Lung (tissue), 12 donors: ENCODE results near the gene RIMKLB. TPM values are rescaled to one million over a fixed set of nuclear protein-coding genes. Genes with fewer than 3 reads are reported as not detected.

Source experiments
- ATAC-seq: fragments of 200-7000 bp; cut with Tn5 transposase; one replicate; pipeline ENCODE4 v1.9.1; 2020; ENCODE audit warnings: moderate number of reproducible peaks; ENCODE audit not compliant: insufficient read depth, low FRiP score
- DNase-seq, 3 donors: peaks; one replicate each; pipeline ENCODE4 v3.0.0-alpha.2; 2013 to 2017
- H3K27ac ChIP-seq, 2 donors: one replicate each; pipeline ENCODE4 v1.5.1; 2013; ENCODE audit warnings: mild to moderate bottlenecking in 2 of 2, moderate library complexity in 2 of 2, control low read depth in 1 of 2, inconsistent platforms in 1 of 2, low read depth in 1 of 2, low read length in 1 of 2
- H3K27me3 ChIP-seq, 3 donors: one replicate each; pipeline ENCODE4 v1.5.1; 2013; ENCODE audit warnings: low read length in 2 of 3; ENCODE audit not compliant: control insufficient read depth in 3 of 3, insufficient read depth in 3 of 3
- H3K36me3 ChIP-seq, 4 donors: one replicate each; pipeline ENCODE4 v1.5.1; 2013; ENCODE audit warnings: low read length in 4 of 4, mild to moderate bottlenecking in 1 of 4, moderate library complexity in 1 of 4; ENCODE audit not compliant: control insufficient read depth in 4 of 4, insufficient read depth in 4 of 4
- H3K4me1 ChIP-seq, 5 donors: one replicate each; pipeline ENCODE4 v1.5.1; 2013; ENCODE audit warnings: low read length in 5 of 5, mild to moderate bottlenecking in 2 of 5, moderate library complexity in 1 of 5; ENCODE audit not compliant: control insufficient read depth in 5 of 5, insufficient read depth in 5 of 5
- H3K4me3 ChIP-seq: one replicate; pipeline ENCODE4 v1.5.1; 2013; ENCODE audit warnings: mild to moderate bottlenecking, control low read depth, moderate library complexity
- H3K9ac ChIP-seq, 2 donors: one replicate each; pipeline ENCODE4 v1.5.1; 2013; ENCODE audit warnings: low read length in 2 of 2, control low read depth in 1 of 2; ENCODE audit not compliant: insufficient read depth in 1 of 2
- H3K9me3 ChIP-seq, 4 donors: one replicate each; pipeline ENCODE4 v1.5.1; 2013; ENCODE audit warnings: low read length in 3 of 4, mild to moderate bottlenecking in 1 of 4, moderate library complexity in 1 of 4; ENCODE audit not compliant: control insufficient read depth in 4 of 4, insufficient read depth in 3 of 4
- CTCF ChIP-seq: IDR thresholded peaks from 2 replicates; pipeline ENCODE4 v1.5.1; 2012; ENCODE audit warnings: mild to moderate bottlenecking; ENCODE audit errors: control extremely low read depth, extremely low read depth
- WGBS, 2 donors: extraction: QIAGEN DNeasy Blood & Tissue Kit; methylation state at CpG; one replicate each; pipeline ENCODE4 v1.1.7; 2013; 5-methylcytosine and 5-hydroxymethylcytosine counted together
- polyA plus RNA-seq, 2 donors: library from polyadenylated mRNA; stranded (reverse); fragments of 200-250 nt; gene quantifications; one replicate each; pipeline ENCODE4 v1.2.1, GENCODE V29; 2013
- total RNA-seq, 2 donors: library from RNA; depleted of rRNA in 1 of 2; stranded (reverse); fragments of >200 nt in 1 of 2; gene quantifications; one replicate each; pipeline ENCODE4 v1.2.1, GENCODE V29; 2014 to 2021
- donor health status: control.
- donor health status: control.
- donor health status: Bipolar disorder and iron deficiency.
- donor health status: healthy.
- donor health status: DM: yes; HTN: yes; CAD: no.

RIMKLB gene
- total and polyA plus RNA-seq, 4 donors: 19.9 to 95.1 (median 35.7) TPM

DNA sequence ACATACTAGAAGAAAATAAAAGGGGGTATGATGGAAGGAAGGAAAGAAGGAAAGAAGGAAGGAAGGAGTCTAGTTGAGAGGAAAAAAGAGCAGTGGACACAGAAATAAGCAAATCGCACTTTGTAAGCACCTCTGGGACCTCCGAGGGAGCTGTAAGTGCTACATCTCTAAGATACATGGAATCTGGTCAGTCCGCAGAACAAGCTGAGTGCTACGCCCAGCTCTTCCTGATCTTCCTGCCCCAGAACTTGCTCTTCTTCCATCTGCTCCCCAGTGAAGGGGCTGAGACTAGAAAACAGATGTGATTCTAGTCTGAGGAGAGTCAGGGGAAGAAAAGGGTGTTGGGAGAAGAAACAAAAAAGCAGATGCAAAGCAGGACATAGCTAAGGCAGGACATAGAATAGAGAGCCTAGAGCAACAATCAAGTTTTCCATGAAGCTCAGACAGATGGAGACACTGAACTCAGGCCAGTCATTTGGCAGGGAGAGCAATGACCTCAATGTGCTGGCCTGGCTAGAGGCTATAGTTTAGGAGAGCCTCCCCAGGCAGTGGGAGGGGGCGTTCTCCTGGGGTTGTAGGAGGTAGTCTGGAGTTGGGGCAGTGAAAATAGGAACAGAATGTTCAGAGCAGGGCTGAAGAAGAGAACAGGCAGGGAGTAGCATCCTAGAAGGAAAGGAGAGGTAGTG lies 33.4 kb upstream of the RIMKLB start:
- H3K4me1 ChIP-seq: no peaks in the 10 kb centered on the region
- no peaks in the 10 kb centered on the region for H3K27me3 ChIP-seq
- WGBS, 2 donors: 86 to 94% methylated on average over 5 of the region's 5 CpGs
- no peak overlapping the region for H3K9ac ChIP-seq
- no peaks in the 10 kb centered on the region for H3K36me3 ChIP-seq
- ATAC-seq (no peak), DNase-seq (no peak)
- peak overlapping the region in 1 of 2 donors; percentile 49 for H3K27ac ChIP-seq
- no peak overlapping the region for H3K4me3 ChIP-seq
- no peaks in the 10 kb centered on the region for H3K9me3 ChIP-seq
- TF ChIP-seq CTCF: no peak

DNA sequence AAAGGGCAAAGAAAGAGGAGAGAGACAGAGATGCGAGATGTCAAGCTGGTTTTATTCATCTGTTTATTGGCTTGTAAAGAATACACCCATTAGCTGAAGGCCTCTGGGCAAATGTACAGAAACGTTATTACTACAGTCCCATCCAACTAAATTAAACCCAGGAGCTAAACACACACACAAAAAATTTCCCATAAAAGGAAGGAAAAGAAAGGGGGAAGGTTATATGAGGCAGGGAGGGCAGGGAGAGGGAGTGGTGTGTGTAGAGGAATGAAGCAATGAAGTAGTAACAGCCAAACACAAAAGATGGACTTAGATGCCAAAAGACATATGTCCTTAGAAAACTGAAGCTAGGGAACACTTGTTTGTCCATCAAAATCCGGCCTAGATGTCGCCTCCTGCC lies 32.0 kb upstream of the RIMKLB start:
- Histone ChIP-seq H3K4me3 (no peak overlapping the region), H3K27ac (no peak overlapping the region), H3K36me3 (no peaks in the 10 kb centered on the region), H3K9ac (no peak overlapping the region), H3K9me3 (no peaks in the 10 kb centered on the region), H3K27me3 (no peaks in the 10 kb centered on the region), H3K4me1 (no peaks in the 10 kb centered on the region)
- no peak for TF ChIP-seq CTCF
- ATAC-seq: no peak
- DNase-seq: no peak
- 85 to 88% methylated on average over 4 of the region's 4 CpGs for WGBS, 2 donors

- DNase-seq: no peak
- Histone ChIP-seq H3K27me3 (no peaks in the 10 kb centered on the region), H3K27ac (no peak overlapping the region), H3K4me1 (no peaks in the 10 kb centered on the region), H3K9ac (no peak overlapping the region), H3K9me3 (no peaks in the 10 kb centered on the region), H3K4me3 (no peak overlapping the region), H3K36me3 (no peaks in the 10 kb centered on the region)
- WGBS, 2 donors: 55 to 72% methylated on average over 2 of the region's 2 CpGs
- no peak for ATAC-seq
- TF ChIP-seq CTCF: no peak
These were observed 30.5 kb upstream of the RIMKLB start for GRCh38 chr12:8667270-8667669.

DNA sequence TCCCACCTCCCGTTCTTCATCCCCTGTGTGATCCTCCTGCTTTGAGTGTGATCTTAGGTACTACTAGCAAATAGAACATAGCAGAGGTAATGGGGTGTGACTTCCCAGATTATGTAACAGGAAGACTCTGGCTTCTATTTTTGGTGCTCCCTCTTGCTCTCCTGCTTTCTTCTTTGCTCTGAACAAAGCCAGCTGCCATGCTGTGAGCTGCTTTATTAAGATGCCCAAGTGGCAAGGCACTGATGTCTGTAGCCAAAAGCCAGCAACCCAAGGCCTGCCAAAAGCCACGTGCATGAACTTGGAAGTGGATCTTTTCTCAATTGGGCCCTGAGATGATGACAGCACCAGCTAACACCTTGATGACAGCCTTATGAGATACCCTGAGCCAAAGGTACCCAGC lies 29.4 kb upstream of the RIMKLB start:
- no peaks in the 10 kb centered on the region for H3K27me3 ChIP-seq
- no peaks in the 10 kb centered on the region for H3K36me3 ChIP-seq
- H3K4me1 ChIP-seq: no peaks in the 10 kb centered on the region
- H3K9ac ChIP-seq: no peak overlapping the region
- DNase-seq (no peak), ATAC-seq (no peak)
- 64 to 74% methylated on average over 2 of the region's 2 CpGs for WGBS, 2 donors
- H3K27ac ChIP-seq: no peak overlapping the region
- no peaks in the 10 kb centered on the region for H3K9me3 ChIP-seq
- no peak for TF ChIP-seq CTCF
- H3K4me3 ChIP-seq: no peak overlapping the region
